GM13976 (cell line): ENCODE measurements around the gene ARL10.
A peak's percentile ranks its signal among the peaks of the same experiment; 100 is the strongest.

Source experiments
- DNase-seq: peaks from one replicate; pipeline ENCODE4 v3.0.0; 2012; ENCODE audit warnings: low spot score
- CTCF ChIP-seq: IDR thresholded peaks from 2 replicates; pipeline ENCODE4 v1.5.1; 2012; ENCODE audit warnings: borderline replicate concordance, mild to moderate bottlenecking; ENCODE audit not compliant: insufficient read depth; ENCODE audit errors: extremely low read depth, missing control alignments, control extremely low read depth
- in situ Hi-C: fragments of 300-500 bp; cut with MboI; formaldehyde crosslinking; loops from one replicate; pipeline ENCODE4 v1.12.0; 2022; ENCODE audit warnings: low sequenced_read_pairs, mixed read lengths, inconsistent platforms; ENCODE audit not compliant: unreplicated experiment

ARL10 gene

DNA sequence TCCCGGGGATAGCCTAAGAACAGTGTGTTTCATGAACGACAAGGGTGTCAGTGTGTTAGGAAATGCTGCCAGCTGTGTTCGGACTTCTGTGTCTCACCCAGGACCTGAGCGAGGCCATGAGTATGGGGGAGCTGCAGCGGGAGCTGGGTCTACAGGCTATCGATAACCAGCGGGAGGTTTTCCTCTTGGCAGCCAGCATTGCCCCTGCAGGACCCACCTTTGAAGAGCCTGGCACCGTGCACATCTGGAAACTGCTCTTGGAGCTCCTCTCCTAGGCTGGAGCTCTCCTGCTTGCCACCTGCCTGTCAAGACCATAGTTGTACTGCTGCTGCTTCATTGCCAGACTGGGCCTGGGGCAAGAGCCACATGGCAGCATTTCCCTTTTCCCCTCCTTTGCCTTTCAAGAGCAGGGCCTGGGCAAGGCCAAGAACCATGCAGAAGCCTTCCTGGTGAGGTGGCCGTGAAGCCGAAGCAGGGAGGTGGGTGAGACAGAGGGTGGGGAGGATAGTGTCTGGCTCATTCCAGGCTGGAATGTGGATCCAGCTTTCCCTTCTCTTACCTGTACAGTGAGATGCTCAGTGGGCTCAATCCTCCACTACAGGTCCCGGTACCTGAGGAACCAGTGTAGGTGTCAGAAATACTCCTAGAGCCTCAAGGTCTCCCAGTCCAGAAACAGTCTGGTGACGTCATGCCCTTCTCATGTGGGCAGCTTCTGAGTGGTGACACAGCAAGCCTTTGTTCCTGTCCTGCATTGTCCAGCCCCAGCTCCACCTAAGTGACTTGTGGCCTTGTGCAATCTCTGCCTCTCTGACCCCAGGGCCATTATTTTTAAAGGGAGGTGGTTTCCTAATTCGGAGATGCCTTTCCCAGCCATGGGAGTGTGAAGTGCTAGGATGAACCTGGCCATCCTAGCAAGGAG, 6.6 kb downstream of the ARL10 start:
- in situ Hi-C loops = no loop called here

DNA sequence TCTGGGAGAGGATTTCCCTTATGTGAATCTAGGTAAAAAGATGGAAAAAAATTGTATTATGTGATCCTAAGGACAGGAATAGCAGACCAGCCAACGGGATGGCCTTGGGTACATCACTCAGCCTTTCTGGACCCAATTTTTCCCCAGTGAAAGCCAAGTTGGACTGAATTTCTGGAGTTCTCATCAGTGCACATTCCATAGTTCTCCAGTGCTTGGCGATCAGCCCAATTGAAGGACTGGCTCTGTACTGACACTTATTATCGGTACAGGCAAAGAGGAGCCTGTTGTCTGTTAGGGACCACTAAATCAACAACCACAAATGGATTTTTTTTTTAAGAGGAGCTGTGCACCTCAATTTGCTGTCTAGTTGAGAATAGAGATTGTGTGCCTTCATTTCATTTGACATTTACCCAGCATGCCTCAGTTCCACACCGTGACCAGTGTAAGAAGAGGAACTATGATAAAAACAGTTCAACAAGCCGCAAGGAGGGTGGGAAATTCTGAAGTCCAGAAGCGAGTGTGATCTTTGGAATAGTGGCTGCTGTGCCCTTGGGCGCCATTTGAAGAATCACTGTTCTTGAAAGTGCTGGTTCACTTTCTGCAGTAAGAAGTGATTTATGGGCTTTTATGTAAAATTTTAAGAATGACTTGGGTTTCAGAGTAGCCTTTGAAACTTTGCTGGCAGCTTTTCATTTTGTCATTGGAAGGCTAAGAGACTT, 8.0 kb downstream of the ARL10 start:
- TF ChIP-seq CTCF = no peak
- DNase-seq = no peak
- in situ Hi-C loops = no loop called here

More for the DNA sequence above, 6.6 kb downstream of the ARL10 start:
- no peak for TF ChIP-seq CTCF
- DNase-seq = no peak

GRCh38 chr5:176379881-176380280, 14.6 kb downstream of the ARL10 start:
- in situ Hi-C loops = no loop called here
- DNase-seq = peak; percentile 61
- TF ChIP-seq CTCF = no peak

- DNase-seq = no peak
- in situ Hi-C loops = no loop called here
- no peak for TF ChIP-seq CTCF
These were observed 16.1 kb downstream of the ARL10 start for GRCh38 chr5:176381423-176381822.

DNA sequence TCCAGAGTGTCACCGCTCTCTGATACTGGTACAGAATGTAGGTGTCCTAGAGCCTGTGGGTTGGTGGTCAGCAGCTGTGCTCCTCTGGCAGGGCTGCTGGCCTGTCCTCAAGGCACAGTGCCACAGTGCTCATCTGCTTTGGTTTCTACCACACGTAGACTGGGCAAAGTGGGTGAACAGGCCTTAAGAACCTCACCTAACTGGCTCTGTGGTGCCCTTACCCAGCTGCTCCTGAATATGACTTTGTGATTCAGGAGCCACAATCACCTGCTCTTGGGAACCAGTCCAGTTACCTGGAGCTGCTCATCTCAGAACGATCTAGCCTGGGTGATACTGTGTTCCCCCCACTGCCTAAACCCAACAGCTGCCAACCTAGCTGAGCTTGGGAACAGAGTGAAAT, 16.7 kb downstream of the ARL10 start:
- TF ChIP-seq CTCF = no peak
- DNase-seq = no peak
- in situ Hi-C loops = no loop called here

DNA sequence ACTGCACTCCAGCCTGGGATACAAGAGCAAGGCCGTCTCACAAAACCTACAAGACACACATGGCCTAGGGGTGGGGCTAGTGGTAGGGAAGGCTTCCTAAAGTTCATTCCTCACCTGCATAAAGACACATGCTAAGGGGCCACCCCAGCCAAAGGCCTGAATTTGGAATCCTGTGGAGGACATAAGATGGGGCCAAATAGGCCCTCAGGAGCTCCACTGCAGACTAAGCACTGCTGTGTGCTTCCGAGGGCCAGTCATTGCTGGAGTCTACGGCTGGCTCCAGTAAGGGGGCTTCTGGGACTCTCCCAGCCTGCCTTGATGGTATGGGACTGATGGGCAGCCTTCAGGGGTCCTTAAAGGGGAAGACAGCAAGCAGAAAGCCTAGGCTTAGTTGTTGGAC, 17.4 kb downstream of the ARL10 start:
- no peak for DNase-seq
- in situ Hi-C loops = no loop called here

More for the DNA sequence above, 17.4 kb downstream of the ARL10 start:
- no peak for TF ChIP-seq CTCF
